SU-DHL-6 (cell line): ENCODE measurements around the gene ARL11.

Experiments used
- H2AFZ ChIP-seq: fragments of 200-600 bp; sonication (generic); 2 replicates; pipeline ENCODE4 v1.6.1; 2014; ENCODE audit warnings: low read depth, mild to moderate bottlenecking, moderate library complexity, mixed read lengths, antibody characterized with exemption, low read length; ENCODE audit not compliant: severe bottlenecking
- H3F3A ChIP-seq: fragments of 200-600 bp; shearing (Covaris generic); 2 replicates; pipeline ENCODE4 v1.6.0; 2016; ENCODE audit warnings: antibody characterized with exemption, mild to moderate bottlenecking; ENCODE audit not compliant: insufficient read depth
- H3K27ac ChIP-seq: fragments of 200-600 bp; sonication (generic); 2 replicates; pipeline ENCODE4 v1.5.1; 2016; ENCODE audit warnings: low read depth, mild to moderate bottlenecking, low read length, moderate library complexity, mixed read lengths
- H3K27me3 ChIP-seq: fragments of 200-600 bp; sonication (generic), shearing (Covaris generic); 2 replicates; pipeline ENCODE4 v1.6.0; 2014; ENCODE audit warnings: mild to moderate bottlenecking, low read length
- H3K36me3 ChIP-seq: fragments of 200-600 bp; sonication (generic); 2 replicates; pipeline ENCODE4 v1.6.1; 2014; ENCODE audit warnings: mild to moderate bottlenecking, low read length, mixed read lengths
- H3K4me2 ChIP-seq: fragments of 300-600, 200-600 bp; shearing (Covaris generic), sonication (generic); 2 replicates; pipeline ENCODE4 v1.6.0; 2014; ENCODE audit warnings: low read length, low read depth, mild to moderate bottlenecking; ENCODE audit not compliant: poor library complexity, severe bottlenecking
- H3K4me3 ChIP-seq: fragments of 200-600 bp; sonication (generic); 2 replicates; pipeline ENCODE4 v1.5.1; 2014; ENCODE audit warnings: antibody characterized with exemption, low read length, mild to moderate bottlenecking, mixed read lengths; ENCODE audit not compliant: insufficient read depth, poor library complexity, severe bottlenecking
- H3K79me2 ChIP-seq: fragments of 200-600 bp; sonication (generic); 2 replicates; pipeline ENCODE4 v1.6.1; 2014; ENCODE audit warnings: mild to moderate bottlenecking, low read length, moderate library complexity; ENCODE audit not compliant: insufficient read depth
- H3K9ac ChIP-seq: fragments of 200-600 bp; sonication (generic); 2 replicates; pipeline ENCODE4 v1.7.0; 2014; ENCODE audit warnings: mild to moderate bottlenecking, low read length
- H3K9me2 ChIP-seq: fragments of 200-600 bp; sonication (generic); replicated peaks from 2 replicates; pipeline ENCODE4 v1.6.1; 2014; ENCODE audit warnings: low read length; ENCODE audit not compliant: insufficient read depth
- H3K9me3 ChIP-seq: fragments of 200-600 bp; sonication (generic); 2 replicates; pipeline ENCODE4 v1.6.1; 2014; ENCODE audit warnings: low read length, mixed read lengths; ENCODE audit not compliant: insufficient read depth
- H4K20me1 ChIP-seq: fragments of 200-600 bp; sonication (generic); 2 replicates; pipeline ENCODE4 v1.6.1; 2014; ENCODE audit warnings: low read depth, mild to moderate bottlenecking, antibody characterized with exemption, low read length, moderate library complexity, mixed read lengths
- EZH2phosphoT487 ChIP-seq: fragments of 200-600 bp; sonication (generic), shearing (Covaris generic); conservative IDR thresholded peaks from 2 replicates; pipeline ENCODE4 v1.6.1; 2018; ENCODE audit warnings: mild to moderate bottlenecking, antibody characterized with exemption, low read length, moderate library complexity, mixed read lengths
- TF ChIP-seq, protein P1 (sequence below): fragments of 200-600 bp; sonication (generic); IDR thresholded peaks from one replicate; pipeline ENCODE4 v1.5.1; 2017; ENCODE audit warnings: antibody characterized with exemption, mild to moderate bottlenecking, low read length, moderate library complexity; ENCODE audit not compliant: insufficient read depth, poor library complexity, severe bottlenecking

Gene ARL11

DNA sequence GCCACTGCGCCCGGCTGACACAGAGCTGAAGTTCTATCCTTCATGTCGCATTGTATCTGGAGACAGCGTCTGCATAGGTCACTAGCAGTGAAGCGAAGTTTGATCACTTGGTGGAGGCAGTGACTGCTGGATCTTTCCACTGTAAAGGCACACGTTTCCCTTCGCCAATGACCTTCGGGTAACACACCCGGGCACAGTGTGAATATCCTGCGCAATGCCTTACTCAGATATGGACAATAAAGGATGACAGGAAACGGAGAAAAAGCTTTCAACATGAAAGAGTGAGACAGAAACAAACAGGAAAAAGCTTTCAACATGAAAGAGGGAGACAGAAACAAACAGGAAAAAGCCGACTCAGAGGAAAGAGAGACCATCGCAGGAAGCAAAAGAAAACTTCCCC is 17.1 kb downstream of the ARL11 start:
- Histone ChIP-seq H3F3A (no peaks in the 10 kb centered on the region), H4K20me1 (no peaks in the 10 kb centered on the region), H3K27ac (no peak overlapping the region), H3K9ac (no peak overlapping the region), H3K9me3 (no peaks in the 10 kb centered on the region), H3K9me2 (no peaks in the 10 kb centered on the region), H3K4me2 (no peak overlapping the region), H3K36me3 (no peaks in the 10 kb centered on the region), H3K27me3 (no peaks in the 10 kb centered on the region), H3K79me2 (no peaks in the 10 kb centered on the region), H3K4me3 (no peak overlapping the region), H2AFZ (no peak overlapping the region)
- no peak for TF ChIP-seq EZH2phosphoT487
- TF ChIP-seq, protein P1, sequence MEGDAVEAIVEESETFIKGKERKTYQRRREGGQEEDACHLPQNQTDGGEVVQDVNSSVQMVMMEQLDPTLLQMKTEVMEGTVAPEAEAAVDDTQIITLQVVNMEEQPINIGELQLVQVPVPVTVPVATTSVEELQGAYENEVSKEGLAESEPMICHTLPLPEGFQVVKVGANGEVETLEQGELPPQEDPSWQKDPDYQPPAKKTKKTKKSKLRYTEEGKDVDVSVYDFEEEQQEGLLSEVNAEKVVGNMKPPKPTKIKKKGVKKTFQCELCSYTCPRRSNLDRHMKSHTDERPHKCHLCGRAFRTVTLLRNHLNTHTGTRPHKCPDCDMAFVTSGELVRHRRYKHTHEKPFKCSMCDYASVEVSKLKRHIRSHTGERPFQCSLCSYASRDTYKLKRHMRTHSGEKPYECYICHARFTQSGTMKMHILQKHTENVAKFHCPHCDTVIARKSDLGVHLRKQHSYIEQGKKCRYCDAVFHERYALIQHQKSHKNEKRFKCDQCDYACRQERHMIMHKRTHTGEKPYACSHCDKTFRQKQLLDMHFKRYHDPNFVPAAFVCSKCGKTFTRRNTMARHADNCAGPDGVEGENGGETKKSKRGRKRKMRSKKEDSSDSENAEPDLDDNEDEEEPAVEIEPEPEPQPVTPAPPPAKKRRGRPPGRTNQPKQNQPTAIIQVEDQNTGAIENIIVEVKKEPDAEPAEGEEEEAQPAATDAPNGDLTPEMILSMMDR: no peak

DNA sequence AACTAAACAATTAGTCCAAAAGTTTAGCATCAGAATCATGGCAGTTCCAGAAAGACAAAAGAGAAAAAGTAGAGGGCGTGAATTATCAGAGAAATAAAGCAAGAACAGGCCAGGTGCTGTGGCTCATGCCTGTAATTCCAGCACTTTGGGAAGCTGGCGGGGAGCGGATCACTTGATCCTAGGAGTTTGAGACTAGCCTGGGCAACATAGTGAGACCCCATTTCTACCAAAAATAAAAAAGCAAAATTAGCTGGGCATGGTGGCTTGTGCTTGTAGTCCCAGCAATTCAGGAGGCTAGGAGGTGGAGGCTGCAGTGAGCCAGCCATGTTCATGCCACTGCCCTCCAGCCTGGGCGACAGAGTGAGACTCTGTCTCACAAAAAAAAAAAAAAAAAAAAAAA is 18.4 kb downstream of the ARL11 start:
- TF ChIP-seq, protein P1: no peak
- no peak for TF ChIP-seq EZH2phosphoT487
- H3K27me3 ChIP-seq: no peaks in the 10 kb centered on the region
- H3K4me3 ChIP-seq: no peak overlapping the region
- no peak overlapping the region for H3K4me2 ChIP-seq
- no peaks in the 10 kb centered on the region for H3K79me2 ChIP-seq
- no peaks in the 10 kb centered on the region for H3F3A ChIP-seq
- no peak overlapping the region for H3K9ac ChIP-seq
- no peak overlapping the region for H3K27ac ChIP-seq
- H3K9me3 ChIP-seq: no peaks in the 10 kb centered on the region
- H3K36me3 ChIP-seq: no peaks in the 10 kb centered on the region
- no peak overlapping the region for H2AFZ ChIP-seq
- H3K9me2 ChIP-seq: no peaks in the 10 kb centered on the region
- no peaks in the 10 kb centered on the region for H4K20me1 ChIP-seq

DNA sequence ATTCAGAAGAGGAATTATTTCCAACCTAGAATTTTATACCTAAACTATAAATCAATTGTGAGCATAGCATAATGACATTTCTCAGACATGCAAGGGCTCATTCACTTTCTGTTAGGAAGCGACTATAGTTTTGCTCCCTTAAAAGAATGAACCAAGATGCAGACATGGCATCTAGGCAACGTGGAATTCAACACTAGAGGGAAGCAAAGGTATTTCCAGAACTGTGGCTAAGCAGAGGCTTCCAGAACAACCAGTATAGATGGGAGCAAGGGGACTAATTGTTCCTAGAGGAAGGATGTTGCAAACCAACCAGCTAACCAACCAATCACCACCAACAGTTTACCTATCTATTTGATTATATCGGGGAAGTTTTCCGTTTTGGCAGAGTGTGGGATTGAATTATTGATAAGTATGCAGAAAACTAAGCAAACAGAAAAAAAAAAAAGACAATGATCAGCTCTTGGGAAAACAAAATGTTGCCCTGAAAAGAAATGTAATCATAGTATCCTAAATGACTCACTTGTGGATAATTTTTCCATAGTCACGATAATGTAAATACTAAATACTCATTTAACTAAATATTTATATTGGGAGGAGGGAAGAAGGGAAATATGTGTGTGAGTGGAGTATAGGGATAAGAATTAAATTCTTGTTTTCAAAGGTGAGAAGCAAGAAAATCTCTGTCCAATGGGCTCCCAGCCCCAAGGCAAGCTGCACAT is 21.1 kb downstream of the ARL11 start:
- Histone ChIP-seq H3K36me3 (no peaks in the 10 kb centered on the region), H3K9ac (no peak overlapping the region), H3K27ac (no peak overlapping the region), H2AFZ (no peak overlapping the region), H3K27me3 (no peaks in the 10 kb centered on the region), H3K4me3 (no peak overlapping the region), H3K79me2 (no peaks in the 10 kb centered on the region), H3F3A (no peaks in the 10 kb centered on the region), H3K9me2 (no peaks in the 10 kb centered on the region), H3K4me2 (no peak overlapping the region), H3K9me3 (no peaks in the 10 kb centered on the region), H4K20me1 (no peaks in the 10 kb centered on the region)
- no peak for TF ChIP-seq EZH2phosphoT487
- TF ChIP-seq, protein P1: no peak
